Trophoblast cell (in vitro differentiated cells and primary cell): Measurements from ENCODE around the gene SACS.

ENCODE experiments used
- DNase-seq, 2 donors: peaks; one replicate each; pipeline ENCODE4 v3.0.0-alpha.2; 2016
- H2AFZ ChIP-seq: 2 replicates; pipeline ENCODE4 v1.6.1; 2013; ENCODE audit warnings: low read length, moderate library complexity, mild to moderate bottlenecking; ENCODE audit not compliant: insufficient read depth, poor library complexity
- H2AK5ac ChIP-seq: 2 replicates; pipeline ENCODE4 v1.6.1; 2013; ENCODE audit warnings: mild to moderate bottlenecking, low read length
- H2BK120ac ChIP-seq: 2 replicates; pipeline ENCODE4 v1.6.1; 2013; ENCODE audit warnings: low read length, mild to moderate bottlenecking, moderate library complexity; ENCODE audit not compliant: insufficient read depth, poor library complexity
- H2BK12ac ChIP-seq: 2 replicates; pipeline ENCODE4 v1.6.1; 2013; ENCODE audit warnings: mild to moderate bottlenecking, low read length, moderate library complexity
- H2BK5ac ChIP-seq: 2 replicates; pipeline ENCODE4 v1.6.1; 2013; ENCODE audit warnings: low read length, low read depth, moderate library complexity, mild to moderate bottlenecking; ENCODE audit not compliant: poor library complexity
- H3K14ac ChIP-seq: 2 replicates; pipeline ENCODE4 v1.6.1; 2013; ENCODE audit warnings: mild to moderate bottlenecking, low read length
- H3K18ac ChIP-seq: 2 replicates; pipeline ENCODE4 v1.6.1; 2013; ENCODE audit warnings: mild to moderate bottlenecking, low read length
- H3K23ac ChIP-seq: 2 replicates; pipeline ENCODE4 v1.6.1; 2013; ENCODE audit warnings: low read length
- H3K27ac ChIP-seq: 2 replicates; pipeline ENCODE4 v1.5.1; 2013; ENCODE audit warnings: low read depth, mild to moderate bottlenecking, inconsistent platforms, low read length, moderate library complexity
- H3K27me3 ChIP-seq: 2 replicates; pipeline ENCODE4 v1.6.1; 2013; ENCODE audit warnings: inconsistent platforms, mild to moderate bottlenecking, low read length, moderate library complexity; ENCODE audit not compliant: insufficient read depth
- H3K36me3 ChIP-seq, 2 experiments: 1 replicate in 1 of 2; 2 replicates in 1 of 2; pipeline ENCODE4 v1.6.1; 2013; ENCODE audit warnings: low read length in 2 of 2, mild to moderate bottlenecking in 2 of 2, moderate library complexity in 1 of 2; ENCODE audit not compliant: insufficient read depth in 2 of 2, control insufficient read depth in 1 of 2
- H3K4ac ChIP-seq: 2 replicates; pipeline ENCODE4 v1.6.1; 2013; ENCODE audit warnings: low read depth, mild to moderate bottlenecking, low read length, moderate library complexity
- H3K4me1 ChIP-seq, 2 experiments: 1 replicate in 1 of 2; 2 replicates in 1 of 2; pipeline ENCODE4 v1.6.1; 2013; ENCODE audit warnings: low read length in 2 of 2, mild to moderate bottlenecking in 2 of 2, moderate library complexity in 1 of 2; ENCODE audit not compliant: insufficient read depth in 2 of 2, control insufficient read depth in 1 of 2
- H3K4me2 ChIP-seq: 2 replicates; pipeline ENCODE4 v1.6.1; 2013; ENCODE audit warnings: inconsistent platforms, mild to moderate bottlenecking, low read length, moderate library complexity
- H3K4me3 ChIP-seq: 2 replicates; pipeline ENCODE4 v1.5.1; 2013; ENCODE audit warnings: mild to moderate bottlenecking, low read depth, low read length, inconsistent platforms
- H3K79me1 ChIP-seq: one replicate; pipeline ENCODE4 v1.6.1; 2013; ENCODE audit warnings: low read length
- H3K79me2 ChIP-seq: 2 replicates; pipeline ENCODE4 v1.6.1; 2013; ENCODE audit warnings: low read length, mild to moderate bottlenecking; ENCODE audit not compliant: control insufficient read depth, insufficient read depth, poor library complexity
- H3K9ac ChIP-seq: 2 replicates; pipeline ENCODE4 v1.6.1; 2013; ENCODE audit warnings: mild to moderate bottlenecking, low read length
- H3K9me3 ChIP-seq: 2 replicates; pipeline ENCODE4 v1.6.1; 2013; ENCODE audit warnings: low read depth, mild to moderate bottlenecking, control low read depth, inconsistent platforms, low read length; ENCODE audit not compliant: insufficient read depth
- H4K12ac ChIP-seq: 2 replicates; pipeline ENCODE4 v1.6.1; 2013; ENCODE audit warnings: low read depth, mild to moderate bottlenecking, low read length, moderate library complexity
- H4K8ac ChIP-seq: 2 replicates; pipeline ENCODE4 v1.6.1; 2013; ENCODE audit warnings: low read depth, mild to moderate bottlenecking, low read length, moderate library complexity
- H4K91ac ChIP-seq: one replicate; pipeline ENCODE4 v1.6.1; 2013; ENCODE audit warnings: low read depth, mild to moderate bottlenecking, low read length, moderate library complexity
- WGBS: extraction: QIAGEN DNeasy Blood & Tissue Kit; methylation state at CpG from one replicate; pipeline ENCODE4 v1.1.7; 2013; ENCODE audit warnings: missing lambda C conversion rate; ENCODE audit not compliant: insufficient read length, insufficient coverage; ENCODE audit errors: extremely low coverage; 5-methylcytosine and 5-hydroxymethylcytosine counted together

The SACS gene

GRCh38 chr13:23418776-23419683 is 14.5 kb downstream of the SACS start:
- H3K18ac ChIP-seq: no peak overlapping the region
- no peak overlapping the region for H4K8ac ChIP-seq
- no peak overlapping the region for H4K91ac ChIP-seq
- no peak overlapping the region for H3K14ac ChIP-seq
- H2BK5ac ChIP-seq: no peak overlapping the region
- no peak for DNase-seq
- H3K79me1 ChIP-seq: no peaks in the 10 kb centered on the region
- no peak overlapping the region for H2BK12ac ChIP-seq
- H2AFZ ChIP-seq: no peak overlapping the region
- H3K79me2 ChIP-seq: no peaks in the 10 kb centered on the region
- H3K4me2 ChIP-seq: no peak overlapping the region
- H3K9ac ChIP-seq: no peak overlapping the region
- H3K9me3 ChIP-seq: no peaks in the 10 kb centered on the region
- peaks cover 0 to 7% of the 10 kb centered on the region in 2 experiments for H3K36me3 ChIP-seq
- no CpG with 5 or more reads among the region's 33 CpGs for WGBS
- H3K4ac ChIP-seq: no peak overlapping the region
- no peak overlapping the region for H3K23ac ChIP-seq
- H3K4me3 ChIP-seq: no peak overlapping the region
- no peak overlapping the region for H4K12ac ChIP-seq
- no peak overlapping the region for H3K27ac ChIP-seq
- no peaks in the 10 kb centered on the region for H3K27me3 ChIP-seq
- H3K4me1 ChIP-seq: no peaks in the 10 kb centered on the region
- no peak overlapping the region for H2BK120ac ChIP-seq
- no peak overlapping the region for H2AK5ac ChIP-seq

GRCh38 chr13:23414682-23415081 is 18.8 kb downstream of the SACS start:
- H3K36me3 ChIP-seq: no peaks in the 10 kb centered on the region
- no CpG with 5 or more reads among the region's 2 CpGs for WGBS
- no peak overlapping the region for H3K4ac ChIP-seq
- H2BK120ac ChIP-seq: no peak overlapping the region
- H3K79me1 ChIP-seq: no peaks in the 10 kb centered on the region
- no peaks in the 10 kb centered on the region for H3K79me2 ChIP-seq
- no peak overlapping the region for H4K91ac ChIP-seq
- no peak overlapping the region for H3K4me3 ChIP-seq
- no peak for DNase-seq
- H3K23ac ChIP-seq: no peak overlapping the region
- no peak overlapping the region for H3K18ac ChIP-seq
- no peak overlapping the region for H4K8ac ChIP-seq
- no peaks in the 10 kb centered on the region for H3K9me3 ChIP-seq
- no peak overlapping the region for H3K27ac ChIP-seq
- no peak overlapping the region for H3K9ac ChIP-seq
- H2BK12ac ChIP-seq: no peak overlapping the region
- no peak overlapping the region for H3K4me2 ChIP-seq
- H2BK5ac ChIP-seq: no peak overlapping the region
- no peaks in the 10 kb centered on the region for H3K4me1 ChIP-seq
- no peak overlapping the region for H4K12ac ChIP-seq
- no peak overlapping the region for H2AFZ ChIP-seq
- H3K14ac ChIP-seq: no peak overlapping the region
- no peaks in the 10 kb centered on the region for H3K27me3 ChIP-seq
- no peak overlapping the region for H2AK5ac ChIP-seq

GRCh38 chr13:23411706-23412105 is 21.8 kb downstream of the SACS start:
- WGBS: no CpG with 5 or more reads among the region's 11 CpGs
- DNase-seq: no peak
- no peaks in the 10 kb centered on the region for H3K79me2 ChIP-seq
- no peaks in the 10 kb centered on the region for H3K79me1 ChIP-seq
- H3K4me2 ChIP-seq: no peak overlapping the region
- no peak overlapping the region for H3K4ac ChIP-seq
- no peaks in the 10 kb centered on the region for H3K36me3 ChIP-seq
- no peak overlapping the region for H3K14ac ChIP-seq
- no peak overlapping the region for H4K12ac ChIP-seq
- H4K91ac ChIP-seq: no peak overlapping the region
- H2BK12ac ChIP-seq: no peak overlapping the region
- no peaks in the 10 kb centered on the region for H3K27me3 ChIP-seq
- no peak overlapping the region for H2BK120ac ChIP-seq
- H4K8ac ChIP-seq: no peak overlapping the region
- H2BK5ac ChIP-seq: no peak overlapping the region
- no peaks in the 10 kb centered on the region for H3K9me3 ChIP-seq
- no peak overlapping the region for H3K23ac ChIP-seq
- no peak overlapping the region for H3K4me3 ChIP-seq
- no peaks in the 10 kb centered on the region for H3K4me1 ChIP-seq
- H3K9ac ChIP-seq: no peak overlapping the region
- no peak overlapping the region for H2AFZ ChIP-seq
- no peak overlapping the region for H2AK5ac ChIP-seq
- H3K18ac ChIP-seq: no peak overlapping the region
- no peak overlapping the region for H3K27ac ChIP-seq

GRCh38 chr13:23411220-23411619 is 22.3 kb downstream of the SACS start:
- no CpG with 5 or more reads among the region's 4 CpGs for WGBS
- H2BK12ac ChIP-seq: no peak overlapping the region
- H3K18ac ChIP-seq: no peak overlapping the region
- no peak overlapping the region for H3K27ac ChIP-seq
- no peak for DNase-seq
- H2AFZ ChIP-seq: no peak overlapping the region
- H3K14ac ChIP-seq: no peak overlapping the region
- no peak overlapping the region for H4K8ac ChIP-seq
- H3K23ac ChIP-seq: no peak overlapping the region
- no peaks in the 10 kb centered on the region for H3K9me3 ChIP-seq
- no peaks in the 10 kb centered on the region for H3K27me3 ChIP-seq
- no peak overlapping the region for H2BK120ac ChIP-seq
- no peak overlapping the region for H2BK5ac ChIP-seq
- no peaks in the 10 kb centered on the region for H3K79me2 ChIP-seq
- no peaks in the 10 kb centered on the region for H3K79me1 ChIP-seq
- no peaks in the 10 kb centered on the region for H3K4me1 ChIP-seq
- H3K9ac ChIP-seq: no peak overlapping the region
- H3K4me3 ChIP-seq: no peak overlapping the region
- no peak overlapping the region for H2AK5ac ChIP-seq
- H3K4me2 ChIP-seq: no peak overlapping the region
- no peak overlapping the region for H3K4ac ChIP-seq
- no peak overlapping the region for H4K91ac ChIP-seq
- no peaks in the 10 kb centered on the region for H3K36me3 ChIP-seq
- H4K12ac ChIP-seq: no peak overlapping the region
